PFSK-1 (cell line): ENCODE data around the gene DGCR8.

Source experiments
- FOXP2 ChIP-seq: optimal IDR thresholded peaks from 2 replicates; pipeline ENCODE3; 2011; ENCODE audit warnings: borderline replicate concordance, control low read depth, inconsistent platforms; ENCODE audit not compliant: insufficient read depth; ENCODE audit errors: extremely low read length, extremely low read depth
- POLR2AphosphoS5 ChIP-seq: IDR thresholded peaks from 2 replicates; pipeline ENCODE4 v1.6.1; 2012; ENCODE audit warnings: low read depth, mild to moderate bottlenecking, control low read depth, low read length, moderate library complexity
- SIN3A ChIP-seq: IDR thresholded peaks from 2 replicates; pipeline ENCODE4 v1.6.1; 2012; ENCODE audit warnings: mild to moderate bottlenecking, low read length, moderate library complexity, borderline replicate concordance; ENCODE audit not compliant: insufficient read depth
- TAF1 ChIP-seq: IDR thresholded peaks from 2 replicates; pipeline ENCODE4 v1.6.1; 2012; ENCODE audit warnings: low read length, control low read depth, borderline replicate concordance; ENCODE audit not compliant: insufficient read depth
- TF ChIP-seq, protein P1 (sequence below), 2 experiments: IDR thresholded peaks; 2 replicates each; pipeline versions ENCODE4 v1.6.1 to v1.8.0; 2011 to 2012; ENCODE audit warnings: low read depth in 2 of 2, low read length in 2 of 2, control low read depth in 1 of 2, inconsistent platforms in 1 of 2, mild to moderate bottlenecking in 1 of 2, moderate library complexity in 1 of 2; ENCODE audit not compliant: insufficient read depth in 1 of 2

Gene DGCR8

GRCh38 chr22:20076627-20077172 lies 3.3 kb upstream of the DGCR8 start:
- TF ChIP-seq POLR2AphosphoS5 (no peak), FOXP2 (no peak), SIN3A (no peak)
- TF ChIP-seq, protein P1, sequence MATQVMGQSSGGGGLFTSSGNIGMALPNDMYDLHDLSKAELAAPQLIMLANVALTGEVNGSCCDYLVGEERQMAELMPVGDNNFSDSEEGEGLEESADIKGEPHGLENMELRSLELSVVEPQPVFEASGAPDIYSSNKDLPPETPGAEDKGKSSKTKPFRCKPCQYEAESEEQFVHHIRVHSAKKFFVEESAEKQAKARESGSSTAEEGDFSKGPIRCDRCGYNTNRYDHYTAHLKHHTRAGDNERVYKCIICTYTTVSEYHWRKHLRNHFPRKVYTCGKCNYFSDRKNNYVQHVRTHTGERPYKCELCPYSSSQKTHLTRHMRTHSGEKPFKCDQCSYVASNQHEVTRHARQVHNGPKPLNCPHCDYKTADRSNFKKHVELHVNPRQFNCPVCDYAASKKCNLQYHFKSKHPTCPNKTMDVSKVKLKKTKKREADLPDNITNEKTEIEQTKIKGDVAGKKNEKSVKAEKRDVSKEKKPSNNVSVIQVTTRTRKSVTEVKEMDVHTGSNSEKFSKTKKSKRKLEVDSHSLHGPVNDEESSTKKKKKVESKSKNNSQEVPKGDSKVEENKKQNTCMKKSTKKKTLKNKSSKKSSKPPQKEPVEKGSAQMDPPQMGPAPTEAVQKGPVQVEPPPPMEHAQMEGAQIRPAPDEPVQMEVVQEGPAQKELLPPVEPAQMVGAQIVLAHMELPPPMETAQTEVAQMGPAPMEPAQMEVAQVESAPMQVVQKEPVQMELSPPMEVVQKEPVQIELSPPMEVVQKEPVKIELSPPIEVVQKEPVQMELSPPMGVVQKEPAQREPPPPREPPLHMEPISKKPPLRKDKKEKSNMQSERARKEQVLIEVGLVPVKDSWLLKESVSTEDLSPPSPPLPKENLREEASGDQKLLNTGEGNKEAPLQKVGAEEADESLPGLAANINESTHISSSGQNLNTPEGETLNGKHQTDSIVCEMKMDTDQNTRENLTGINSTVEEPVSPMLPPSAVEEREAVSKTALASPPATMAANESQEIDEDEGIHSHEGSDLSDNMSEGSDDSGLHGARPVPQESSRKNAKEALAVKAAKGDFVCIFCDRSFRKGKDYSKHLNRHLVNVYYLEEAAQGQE (IDR thresholded peaks at IDR 0.05; ENCODE audit: insufficient read depth in 1 of 2, low read depth in 2 of 2, low read length in 2 of 2): no peak

GRCh38 chr22:20080445-20080775 lies 369 bp downstream of the DGCR8 start:
- TF ChIP-seq SIN3A (no peak), POLR2AphosphoS5 (no peak), FOXP2 (no peak), TAF1 (no peak)
- TF ChIP-seq, protein P1 (IDR thresholded peaks at IDR 0.05; ENCODE audit: insufficient read depth in 1 of 2, low read depth in 2 of 2, low read length in 2 of 2): no peak

- TF ChIP-seq, protein P1 (IDR thresholded peaks at IDR 0.05; ENCODE audit: insufficient read depth in 1 of 2, low read depth in 2 of 2, low read length in 2 of 2): no peak
- TF ChIP-seq FOXP2 (no peak), TAF1 (no peak; the same call in 1 of the 2 replicates), SIN3A (no peak; the same call in 1 of the 2 replicates), POLR2AphosphoS5 (no peak)
These were observed 974 bp downstream of the DGCR8 start for GRCh38 chr22:20080776-20081654.

- TF ChIP-seq SIN3A (no peak), TAF1 (no peak), POLR2AphosphoS5 (no peak), FOXP2 (no peak)
- TF ChIP-seq, protein P1 (IDR thresholded peaks at IDR 0.05; ENCODE audit: insufficient read depth in 1 of 2, low read depth in 2 of 2, low read length in 2 of 2): no peak
These were observed 3.3 kb downstream of the DGCR8 start for GRCh38 chr22:20083157-20083890.
